Activated CD8-positive, alpha-beta T cell treated with anti-CD3 and anti-CD28 coated beads for 36 hours (primary cell): Measurements from ENCODE around the gene TCF4. TPM values are rescaled to one million over a fixed set of nuclear protein-coding genes. Genes with fewer than 3 reads are reported as not detected.

Experiments used
- ATAC-seq: fragments of 200-7000 bp; cut with Tn5 transposase; one replicate; pipeline ENCODE4 v1.10.0; 2021; ENCODE audit warnings: mild to moderate bottlenecking, moderate library complexity
- CTCF ChIA-PET: fragments of 350-600 bp; sonication (Branson Sonifier 250); formaldehyde crosslinking; loops from one replicate; lab custom pipeline; 2021; ENCODE audit warnings: antibody characterized with exemption; lab: Charles Lee
- POLR2A ChIA-PET: fragments of 350-600 bp; sonication (Branson Sonifier 250); formaldehyde crosslinking; loops from one replicate; lab custom pipeline; 2021; ENCODE audit warnings: antibody characterized with exemption; lab: Charles Lee
- DNase-seq: peaks from one replicate; pipeline ENCODE4 v3.0.0-alpha.2; 2020
- H3K27ac Mint-ChIP-seq: one replicate; pipeline ENCODE4 v1.8.0; 2021; ENCODE audit warnings: mild to moderate bottlenecking, mixed read lengths
- H3K27me3 Mint-ChIP-seq: one replicate; pipeline ENCODE4 v1.8.0; 2021; ENCODE audit warnings: mixed read lengths
- H3K36me3 Mint-ChIP-seq: one replicate; pipeline ENCODE4 v1.8.0; 2021; ENCODE audit warnings: low read depth, mixed read lengths
- H3K4me1 Mint-ChIP-seq: one replicate; pipeline ENCODE4 v1.8.0; 2021; ENCODE audit warnings: low read depth, mixed read lengths
- H3K4me3 Mint-ChIP-seq: one replicate; pipeline ENCODE4 v1.8.0; 2021; ENCODE audit warnings: mild to moderate bottlenecking, moderate library complexity, mixed read lengths
- H3K9me3 Mint-ChIP-seq: one replicate; pipeline ENCODE4 v1.8.0; 2021; ENCODE audit warnings: mixed read lengths
- intact Hi-C: fragments of 100-400 bp; cut with micrococcal nuclease; formaldehyde crosslinking; loops from one replicate; pipeline ENCODE4 v1.10.0; 2022
- total RNA-seq, 2 experiments: library from RNA; stranded (reverse); gene quantifications; one replicate each; pipeline ENCODE4 v1.2.3, GENCODE V29; 2021
- TF ChIP-seq, protein P1 (sequence below): fragments of 200-600 bp; IDR thresholded peaks from one replicate; pipeline ENCODE4 v1.8.0; 2022; ENCODE audit warnings: antibody characterized with exemption, mild to moderate bottlenecking

Gene TCF4
- total RNA-seq, 2 experiments from 2014 or later: 1.2 to 1.4 TPM

DNA sequence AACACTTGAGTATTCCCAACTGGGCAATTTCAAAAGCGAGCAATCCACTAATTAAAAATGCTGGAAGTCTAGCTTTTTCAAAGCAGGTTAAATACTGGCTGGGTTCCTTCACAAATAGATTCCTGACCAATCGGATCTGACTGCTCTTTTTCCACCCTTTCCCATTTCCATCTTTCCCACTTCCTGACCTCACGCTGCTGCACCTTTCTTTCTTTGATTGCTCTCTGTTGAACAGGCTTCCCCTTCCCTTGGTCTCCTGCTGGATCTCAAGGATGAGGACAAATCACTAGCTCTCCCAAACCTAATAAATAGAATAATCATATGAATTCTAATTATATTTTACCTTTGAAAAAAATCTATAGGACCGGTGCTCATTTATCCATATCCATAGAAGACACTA lies 121.2 kb downstream of the TCF4 start:
- POLR2A ChIA-PET: no interaction called here

DNA sequence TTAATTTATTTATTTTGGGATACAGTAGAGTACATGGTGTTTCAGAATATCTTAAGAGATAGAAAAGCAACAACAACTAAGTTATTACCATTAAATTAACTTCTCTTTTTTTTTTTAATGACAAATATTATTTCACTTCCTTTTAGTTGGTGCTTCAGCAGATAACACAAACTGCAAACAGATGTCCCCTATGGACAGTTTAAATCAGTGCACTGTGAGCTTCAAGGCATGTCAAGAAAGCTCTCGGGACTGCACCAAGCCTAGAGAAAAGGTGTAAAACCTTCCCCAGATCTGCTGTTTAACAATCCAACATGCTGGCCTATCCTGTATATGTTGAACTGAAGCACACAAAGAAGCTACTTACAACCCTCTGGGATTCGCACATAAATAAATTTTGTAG lies 122.7 kb downstream of the TCF4 start:
- Mint-ChIP-seq H3K4me3 (no peak overlapping the region), H3K27ac (no peak overlapping the region), H3K4me1 (no peaks in the 10 kb centered on the region), H3K27me3 (peaks cover 1% of the 10 kb centered on the region), H3K36me3 (no peaks in the 10 kb centered on the region), H3K9me3 (no peaks in the 10 kb centered on the region)
- ATAC-seq (no peak), DNase-seq (no peak)
- POLR2A ChIA-PET: no interaction called here
- CTCF ChIA-PET: no interaction called here
- intact Hi-C loops: no loop called here
- TF ChIP-seq, protein P1, sequence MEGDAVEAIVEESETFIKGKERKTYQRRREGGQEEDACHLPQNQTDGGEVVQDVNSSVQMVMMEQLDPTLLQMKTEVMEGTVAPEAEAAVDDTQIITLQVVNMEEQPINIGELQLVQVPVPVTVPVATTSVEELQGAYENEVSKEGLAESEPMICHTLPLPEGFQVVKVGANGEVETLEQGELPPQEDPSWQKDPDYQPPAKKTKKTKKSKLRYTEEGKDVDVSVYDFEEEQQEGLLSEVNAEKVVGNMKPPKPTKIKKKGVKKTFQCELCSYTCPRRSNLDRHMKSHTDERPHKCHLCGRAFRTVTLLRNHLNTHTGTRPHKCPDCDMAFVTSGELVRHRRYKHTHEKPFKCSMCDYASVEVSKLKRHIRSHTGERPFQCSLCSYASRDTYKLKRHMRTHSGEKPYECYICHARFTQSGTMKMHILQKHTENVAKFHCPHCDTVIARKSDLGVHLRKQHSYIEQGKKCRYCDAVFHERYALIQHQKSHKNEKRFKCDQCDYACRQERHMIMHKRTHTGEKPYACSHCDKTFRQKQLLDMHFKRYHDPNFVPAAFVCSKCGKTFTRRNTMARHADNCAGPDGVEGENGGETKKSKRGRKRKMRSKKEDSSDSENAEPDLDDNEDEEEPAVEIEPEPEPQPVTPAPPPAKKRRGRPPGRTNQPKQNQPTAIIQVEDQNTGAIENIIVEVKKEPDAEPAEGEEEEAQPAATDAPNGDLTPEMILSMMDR: no peak

More for the DNA sequence above, 121.2 kb downstream of the TCF4 start:
- no peak overlapping the region for H3K27ac Mint-ChIP-seq
- no peaks in the 10 kb centered on the region for H3K9me3 Mint-ChIP-seq
- intact Hi-C loops: no loop called here
- ATAC-seq: no peak
- no peak overlapping the region for H3K4me3 Mint-ChIP-seq
- TF ChIP-seq, protein P1: no peak
- DNase-seq: no peak
- peaks cover 1% of the 10 kb centered on the region for H3K27me3 Mint-ChIP-seq
- H3K4me1 Mint-ChIP-seq: no peaks in the 10 kb centered on the region
- CTCF ChIA-PET: no interaction called here
- no peaks in the 10 kb centered on the region for H3K36me3 Mint-ChIP-seq

DNA sequence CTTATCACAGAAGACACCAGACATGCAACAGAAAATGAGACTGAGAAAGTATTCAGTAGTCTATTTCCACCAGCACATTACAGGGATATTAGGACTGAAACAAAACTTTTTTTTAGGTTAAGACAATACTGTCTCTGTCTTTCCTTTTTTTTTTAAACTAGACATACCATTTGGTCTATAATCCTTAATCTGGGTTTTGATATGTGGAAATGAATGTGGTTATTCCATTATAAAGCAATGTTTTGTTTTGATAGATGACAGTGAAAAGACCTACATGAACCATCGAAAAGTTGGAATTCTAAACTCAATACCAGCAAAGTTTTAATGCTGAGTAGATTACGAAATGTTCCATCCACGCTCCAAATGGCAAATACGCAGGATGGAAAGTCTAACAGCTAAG lies 123.4 kb downstream of the TCF4 start:
- no peak for ATAC-seq
- Mint-ChIP-seq H3K36me3 (no peaks in the 10 kb centered on the region), H3K27ac (no peak overlapping the region), H3K27me3 (peaks cover 1% of the 10 kb centered on the region), H3K4me3 (no peak overlapping the region), H3K4me1 (no peaks in the 10 kb centered on the region), H3K9me3 (no peaks in the 10 kb centered on the region)
- CTCF ChIA-PET: no interaction called here
- no peak for DNase-seq
- POLR2A ChIA-PET: no interaction called here
- TF ChIP-seq, protein P1: no peak
- intact Hi-C loops: no loop called here

DNA sequence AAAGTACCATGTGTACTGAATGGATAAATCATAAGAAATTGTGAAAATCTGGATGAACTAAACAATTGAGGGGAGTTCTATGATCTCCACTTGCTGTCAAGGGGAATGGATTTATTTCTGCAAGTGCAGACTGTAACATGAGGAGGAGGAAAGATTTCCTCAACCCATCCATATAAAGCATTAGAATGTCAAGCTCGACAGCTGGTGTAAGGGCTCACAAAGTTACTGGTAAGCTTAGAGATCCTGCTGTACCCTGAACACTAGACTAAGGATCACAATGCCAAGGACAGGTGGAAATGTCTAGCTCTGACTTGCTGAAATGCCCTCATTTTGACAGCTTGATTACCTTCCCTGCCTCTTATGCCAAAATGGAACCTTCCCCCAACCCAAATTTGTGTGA lies 125.3 kb downstream of the TCF4 start:
- TF ChIP-seq, protein P1: no peak
- Mint-ChIP-seq H3K27ac (no peak overlapping the region), H3K36me3 (no peaks in the 10 kb centered on the region), H3K27me3 (peaks cover 1% of the 10 kb centered on the region), H3K4me3 (no peak overlapping the region), H3K4me1 (no peaks in the 10 kb centered on the region), H3K9me3 (no peaks in the 10 kb centered on the region)
- no peak for ATAC-seq
- intact Hi-C loops: no loop called here
- DNase-seq: no peak
- ChIA-PET POLR2A (no interaction called here), CTCF (no interaction called here)

DNA sequence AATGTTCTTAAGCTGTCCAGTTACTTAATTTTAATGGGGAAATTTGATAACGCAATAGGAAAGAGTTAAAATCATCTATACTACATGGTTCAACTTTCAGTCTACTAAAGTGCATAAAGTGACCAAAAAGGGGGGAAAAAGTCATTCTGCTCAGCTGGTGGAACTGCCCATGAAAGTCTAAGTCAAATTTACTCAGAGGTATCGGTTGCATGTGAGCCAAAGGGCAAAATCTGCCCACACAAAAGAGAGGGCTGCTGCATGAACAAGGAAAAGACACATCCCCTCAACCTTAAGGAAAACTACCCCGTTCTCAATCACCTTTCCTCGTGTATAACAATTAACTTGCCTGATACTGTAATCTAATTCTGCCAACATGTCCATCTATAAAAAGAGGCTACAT lies 126.1 kb downstream of the TCF4 start:
- ChIA-PET POLR2A (no interaction called here), CTCF (no interaction called here)
- H3K27me3 Mint-ChIP-seq: peaks cover 1% of the 10 kb centered on the region
- H3K9me3 Mint-ChIP-seq: no peaks in the 10 kb centered on the region
- ATAC-seq: no peak
- intact Hi-C loops: no loop called here
- no peak overlapping the region for H3K4me3 Mint-ChIP-seq
- no peak overlapping the region for H3K27ac Mint-ChIP-seq
- H3K36me3 Mint-ChIP-seq: no peaks in the 10 kb centered on the region
- no peaks in the 10 kb centered on the region for H3K4me1 Mint-ChIP-seq
- TF ChIP-seq, protein P1: no peak
- no peak for DNase-seq
